OCI-LY1 (cell line): ENCODE results near the gene RRP8.

Source experiments
- CTCF ChIP-seq: fragments of 200-600 bp; sonication (generic), shearing (Covaris generic); IDR thresholded peaks from 2 replicates; pipeline ENCODE4 v1.5.1; 2017; ENCODE audit warnings: mild to moderate bottlenecking, antibody characterized with exemption, low read length, moderate library complexity, mixed read lengths
- EZH2 ChIP-seq: fragments of 200-600 bp; sonication (generic), shearing (Covaris generic); IDR thresholded peaks from 2 replicates; pipeline ENCODE4 v1.8.0; 2017; ENCODE audit warnings: borderline replicate concordance, mixed run types, mild to moderate bottlenecking, antibody characterized with exemption, low read length, moderate library complexity, mixed read lengths

- TF ChIP-seq CTCF = no peak
- no peak for TF ChIP-seq EZH2
Observed at GRCh38 chr11:6617315-6617781, 13.9 kb upstream of the RRP8 start.
